Cardiac septum (tissue), 1 donor: ENCODE measurements around the gene SERPINE2. TPM values are rescaled to one million over a fixed set of nuclear protein-coding genes. Genes with fewer than 3 reads are reported as not detected.

ENCODE experiments used
- DNase-seq: peaks from one replicate; pipeline ENCODE4 v3.0.0-alpha.2; 2020; ENCODE audit warnings: low spot score
- intact Hi-C: fragments of 100-400 bp; cut with DNase I; formaldehyde crosslinking; loops from one replicate; pipeline ENCODE4 v1.14.0; 2022
- total RNA-seq: library from RNA; stranded (reverse); fragmentation: NEBNext Ultra II Directional; extraction: Animal tissue kit (Norgen Biotek cat#: 25700); gene quantifications from one replicate; pipeline ENCODE4 v1.2.1, GENCODE V29; 2021
- donor health status: DM: no; HTN: no; CAD: no.

SERPINE2 gene
- total RNA-seq, 1 donor from 2014 or later: 91.5 TPM

- DNase-seq: no peak
- intact Hi-C loops: loop anchor here (10.0 kb wide), 1 partner anchor 153 kb away; no protein-coding TSS in a partner anchor
Measured at GRCh38 chr2:223991611-223992010, 47.5 kb downstream of the SERPINE2 start.

GRCh38 chr2:223989856-223990232, 49.2 kb downstream of the SERPINE2 start:
- intact Hi-C loops: loop anchor here (10.0 kb wide), 1 partner anchor 155 kb away; no protein-coding TSS in a partner anchor
- no peak for DNase-seq

GRCh38 chr2:223989206-223989855, 49.8 kb downstream of the SERPINE2 start:
- intact Hi-C loops: no loop called here
- no peak for DNase-seq

GRCh38 chr2:223981241-223981640, 57.8 kb downstream of the SERPINE2 start:
- DNase-seq: no peak
- intact Hi-C loops: no loop called here

GRCh38 chr2:223980803-223981202, 58.3 kb downstream of the SERPINE2 start:
- intact Hi-C loops: no loop called here
- no peak for DNase-seq

- DNase-seq: no peak
- intact Hi-C loops: no loop called here
Measured at GRCh38 chr2:223980397-223980735, 58.7 kb downstream of the SERPINE2 start.

GRCh38 chr2:223979730-223980396, 59.2 kb downstream of the SERPINE2 start:
- no peak for DNase-seq
- intact Hi-C loops: no loop called here

GRCh38 chr2:223978451-223978850, 60.6 kb downstream of the SERPINE2 start:
- intact Hi-C loops: no loop called here
- no peak for DNase-seq

GRCh38 chr2:223976635-223977226, 62.4 kb downstream of the SERPINE2 start:
- intact Hi-C loops: no loop called here
- no peak for DNase-seq

GRCh38 chr2:223973606-223974005, 65.5 kb downstream of the SERPINE2 start:
- no peak for DNase-seq
- intact Hi-C loops: no loop called here

GRCh38 chr2:223972656-223973102, 66.4 kb downstream of the SERPINE2 start:
- DNase-seq: no peak
- intact Hi-C loops: no loop called here

- intact Hi-C loops: loop anchor here (2.0 kb wide), 1 partner anchor 313 kb away; no protein-coding TSS in a partner anchor
Measured at GRCh38 chr2:223971731-223972130, 67.4 kb downstream of the SERPINE2 start.

GRCh38 chr2:223970343-223971128, 68.5 kb downstream of the SERPINE2 start:
- intact Hi-C loops: loop anchor here (2.0 kb wide), 1 partner anchor 314 kb away; no protein-coding TSS in a partner anchor
- DNase-seq: no peak

More at GRCh38 chr2:223971731-223972130, 67.4 kb downstream of the SERPINE2 start:
- DNase-seq: no peak

- no peak for DNase-seq
- intact Hi-C loops: loop anchor here (2.0 kb wide), 1 partner anchor 315 kb away; no protein-coding TSS in a partner anchor
Measured at GRCh38 chr2:223969856-223970255, 69.2 kb downstream of the SERPINE2 start.

- DNase-seq: no peak
- intact Hi-C loops: no loop called here
Measured at GRCh38 chr2:223969315-223969714, 69.8 kb downstream of the SERPINE2 start.

GRCh38 chr2:223967981-223968380, 71.1 kb downstream of the SERPINE2 start:
- DNase-seq: no peak
- intact Hi-C loops: no loop called here

- DNase-seq: no peak
- intact Hi-C loops: loop anchor here (10.0 kb wide), 1 partner anchor 625 kb away; the partner anchor contains the start of gene CUL3
Measured at GRCh38 chr2:223959688-223960087, 79.4 kb downstream of the SERPINE2 start.

GRCh38 chr2:223957092-223957851, 81.8 kb downstream of the SERPINE2 start, which contains the start of gene MRPL44:
TSS of gene MRPL44 (plus strand) at chr2:223957463. CDS start at chr2:223957473, 10 bp downstream.
- intact Hi-C loops: loop anchor here (1.0 to 10.0 kb wide), 2 partner anchors 12 to 628 kb away; partner anchors contain the start of genes CUL3 and WDFY1
- peak; percentile 99 for DNase-seq

- intact Hi-C loops: loop anchor here (10.0 kb wide), 1 partner anchor 629 kb away; the partner anchor contains the start of gene CUL3
- no peak for DNase-seq
Measured at GRCh38 chr2:223956300-223956699, 82.8 kb downstream of the SERPINE2 start.
